Endodermal cell (in vitro differentiated cells): ENCODE data around the gene TSPAN18. TPM values are rescaled to one million over a fixed set of nuclear protein-coding genes. Genes with fewer than 3 reads are reported as not detected.
A peak's percentile ranks its signal among the peaks of the same experiment; 100 is the strongest.

ENCODE experiments used
- DNase-seq: peaks from one replicate; pipeline ENCODE4 v3.0.0-alpha.2; 2017
- H3K27ac ChIP-seq: 2 replicates; pipeline ENCODE4 v1.5.1; 2013; ENCODE audit warnings: mild to moderate bottlenecking, low read depth, low read length, moderate library complexity
- H3K27me3 ChIP-seq: 2 replicates; pipeline ENCODE4 v1.6.1; 2013; ENCODE audit warnings: mild to moderate bottlenecking, low read length, moderate library complexity; ENCODE audit not compliant: insufficient read depth, control insufficient read depth, poor library complexity, severe bottlenecking
- H3K36me3 ChIP-seq: 2 replicates; pipeline ENCODE4 v1.7.0; 2013; ENCODE audit warnings: mild to moderate bottlenecking, low read length, moderate library complexity; ENCODE audit not compliant: control insufficient read depth, insufficient read depth
- H3K4me1 ChIP-seq: one replicate; pipeline ENCODE4 v1.7.0; 2013; ENCODE audit warnings: low read length; ENCODE audit not compliant: control insufficient read depth, insufficient read depth
- H3K4me3 ChIP-seq: 2 replicates; pipeline ENCODE4 v1.5.1; 2013; ENCODE audit warnings: mild to moderate bottlenecking, low read length, moderate library complexity
- H3K9ac ChIP-seq: 2 replicates; pipeline ENCODE4 v1.6.1; 2013; ENCODE audit warnings: mild to moderate bottlenecking, low read length, moderate library complexity; ENCODE audit not compliant: poor library complexity, severe bottlenecking; ENCODE audit errors: extremely low read depth
- H3K9me3 ChIP-seq: 2 replicates; pipeline ENCODE4 v1.6.1; 2013; ENCODE audit warnings: mild to moderate bottlenecking, low read length, moderate library complexity; ENCODE audit not compliant: control insufficient read depth
- H3K27ac Mint-ChIP-seq: 2 replicates; pipeline ENCODE4 v1.8.0; 2020; ENCODE audit warnings: mixed read lengths
- H3K27me3 Mint-ChIP-seq: 2 replicates; pipeline ENCODE4 v1.8.0; 2021; ENCODE audit warnings: mild to moderate bottlenecking, mixed read lengths; ENCODE audit not compliant: insufficient read depth
- H3K36me3 Mint-ChIP-seq: 2 replicates; pipeline ENCODE4 v1.8.0; 2020; ENCODE audit warnings: low read depth, mixed read lengths
- H3K4me1 Mint-ChIP-seq: 2 replicates; pipeline ENCODE4 v1.8.0; 2020; ENCODE audit warnings: mixed read lengths
- H3K4me3 Mint-ChIP-seq: 2 replicates; pipeline ENCODE4 v1.8.0; 2020; ENCODE audit warnings: mild to moderate bottlenecking, moderate library complexity, mixed read lengths
- H3K9me3 Mint-ChIP-seq: 2 replicates; pipeline ENCODE4 v1.8.0; 2020; ENCODE audit warnings: mild to moderate bottlenecking, mixed read lengths
- WGBS, 2 experiments: methylation state at CpG; one replicate each; pipeline versions ENCODE4 v1.1.5 to v1.1.7; 2013; ENCODE audit warnings: missing lambda C conversion rate in 2 of 2, mixed read lengths in 1 of 2; ENCODE audit not compliant: insufficient coverage in 1 of 2, insufficient read length in 1 of 2; 5-methylcytosine and 5-hydroxymethylcytosine counted together
- total RNA-seq, 2 donors: library from RNA; stranded (reverse); fragmentation: NEBNext Ultra II Directional in 1 of 2; extraction: Animal tissue kit (Norgen Biotek cat#: 25700) in 1 of 2; gene quantifications; 2 replicates in 1 of 2; 3 replicates in 1 of 2; pipeline ENCODE4 v1.2.1, GENCODE V29; 2021
- TF ChIP-seq, protein P1 (sequence below): fragments of 200-600 bp; sonication (generic); conservative IDR thresholded peaks from 2 replicates; pipeline ENCODE4 v1.5.0; 2021; ENCODE audit warnings: antibody characterized with exemption, mild to moderate bottlenecking

The TSPAN18 gene
- total RNA-seq, 2 donors from 2014 or later = 28.0 to 28.7 TPM

DNA sequence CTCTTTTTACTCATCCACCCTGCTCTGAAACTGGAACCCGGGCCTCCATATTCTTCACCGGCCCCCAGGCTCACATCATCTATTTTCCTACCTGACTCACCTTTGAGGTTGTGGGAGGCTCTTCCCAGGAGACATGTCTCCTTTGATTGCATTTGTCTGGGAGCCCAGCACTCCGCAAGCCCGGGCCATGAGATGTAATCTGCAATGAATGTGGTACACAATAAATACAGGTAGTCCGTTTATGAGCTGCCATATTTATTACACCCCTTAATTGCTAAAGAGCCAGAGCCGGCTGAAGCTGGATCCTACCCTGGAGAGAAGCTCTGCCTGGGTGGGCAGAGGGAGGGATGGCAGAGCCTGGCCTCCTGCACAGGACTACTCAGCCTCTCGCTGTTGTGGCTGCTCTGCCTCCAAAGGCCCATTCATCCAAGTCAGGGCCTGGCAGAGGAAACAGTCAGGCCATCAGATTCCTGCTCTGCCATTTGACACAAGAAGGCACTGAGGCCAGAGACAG is 174.4 kb downstream of the TSPAN18 start:
- no peaks in the 10 kb centered on the region for H3K27me3 Mint-ChIP-seq
- Histone ChIP-seq H3K9me3 (peaks cover 11% of the 10 kb centered on the region), H3K27ac (no peak overlapping the region), H3K4me1 (no peaks in the 10 kb centered on the region), H3K9ac (no peak overlapping the region), H3K4me3 (no peak overlapping the region), H3K36me3 (peaks cover 6% of the 10 kb centered on the region), H3K27me3 (no peaks in the 10 kb centered on the region)
- DNase-seq = no peak
- H3K9me3 Mint-ChIP-seq = peaks cover 10% of the 10 kb centered on the region
- no peak overlapping the region for H3K27ac Mint-ChIP-seq
- TF ChIP-seq, protein P1, sequence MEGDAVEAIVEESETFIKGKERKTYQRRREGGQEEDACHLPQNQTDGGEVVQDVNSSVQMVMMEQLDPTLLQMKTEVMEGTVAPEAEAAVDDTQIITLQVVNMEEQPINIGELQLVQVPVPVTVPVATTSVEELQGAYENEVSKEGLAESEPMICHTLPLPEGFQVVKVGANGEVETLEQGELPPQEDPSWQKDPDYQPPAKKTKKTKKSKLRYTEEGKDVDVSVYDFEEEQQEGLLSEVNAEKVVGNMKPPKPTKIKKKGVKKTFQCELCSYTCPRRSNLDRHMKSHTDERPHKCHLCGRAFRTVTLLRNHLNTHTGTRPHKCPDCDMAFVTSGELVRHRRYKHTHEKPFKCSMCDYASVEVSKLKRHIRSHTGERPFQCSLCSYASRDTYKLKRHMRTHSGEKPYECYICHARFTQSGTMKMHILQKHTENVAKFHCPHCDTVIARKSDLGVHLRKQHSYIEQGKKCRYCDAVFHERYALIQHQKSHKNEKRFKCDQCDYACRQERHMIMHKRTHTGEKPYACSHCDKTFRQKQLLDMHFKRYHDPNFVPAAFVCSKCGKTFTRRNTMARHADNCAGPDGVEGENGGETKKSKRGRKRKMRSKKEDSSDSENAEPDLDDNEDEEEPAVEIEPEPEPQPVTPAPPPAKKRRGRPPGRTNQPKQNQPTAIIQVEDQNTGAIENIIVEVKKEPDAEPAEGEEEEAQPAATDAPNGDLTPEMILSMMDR = no peak
- H3K36me3 Mint-ChIP-seq = peaks cover 7% of the 10 kb centered on the region
- WGBS, 2 experiments = 94 to 100% methylated on average over 2 to 7 of the region's 7 CpGs
- H3K4me1 Mint-ChIP-seq = peaks cover 11% of the 10 kb centered on the region
- no peak overlapping the region for H3K4me3 Mint-ChIP-seq

DNA sequence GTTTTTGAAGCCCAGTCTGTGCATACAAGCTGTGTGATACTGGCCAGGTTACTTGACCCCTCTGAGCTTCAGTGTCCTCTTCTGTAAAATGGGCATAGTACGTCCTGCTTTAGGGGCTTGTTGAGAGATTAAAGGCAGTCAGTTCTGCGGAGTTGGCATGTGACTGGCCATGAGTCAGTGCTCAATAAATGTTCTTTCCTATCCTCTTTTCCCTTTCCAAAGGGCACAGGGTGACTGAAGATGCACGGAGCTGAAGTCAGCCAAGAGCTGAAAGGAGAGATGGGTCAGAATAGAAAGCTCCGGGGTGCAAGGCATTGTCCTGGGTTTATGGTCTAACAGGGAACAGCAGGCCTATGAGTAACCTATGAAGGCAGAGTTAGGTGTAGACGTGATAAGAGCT is 175.0 kb downstream of the TSPAN18 start:
- H3K36me3 ChIP-seq = peaks cover 6% of the 10 kb centered on the region
- H3K4me3 Mint-ChIP-seq = no peak overlapping the region
- peaks cover 10% of the 10 kb centered on the region for H3K9me3 Mint-ChIP-seq
- H3K4me1 Mint-ChIP-seq = peaks cover 11% of the 10 kb centered on the region
- H3K27ac Mint-ChIP-seq = no peak overlapping the region
- no peak overlapping the region for H3K9ac ChIP-seq
- no peak for DNase-seq
- H3K9me3 ChIP-seq = peaks cover 11% of the 10 kb centered on the region
- H3K27me3 ChIP-seq = no peaks in the 10 kb centered on the region
- no peak overlapping the region for H3K27ac ChIP-seq
- no peaks in the 10 kb centered on the region for H3K4me1 ChIP-seq
- 94% methylated on average over 4 to 5 of the region's 5 CpGs for WGBS, 2 experiments
- H3K27me3 Mint-ChIP-seq = no peaks in the 10 kb centered on the region
- TF ChIP-seq, protein P1 = no peak
- H3K4me3 ChIP-seq = no peak overlapping the region
- peaks cover 7% of the 10 kb centered on the region for H3K36me3 Mint-ChIP-seq

DNA sequence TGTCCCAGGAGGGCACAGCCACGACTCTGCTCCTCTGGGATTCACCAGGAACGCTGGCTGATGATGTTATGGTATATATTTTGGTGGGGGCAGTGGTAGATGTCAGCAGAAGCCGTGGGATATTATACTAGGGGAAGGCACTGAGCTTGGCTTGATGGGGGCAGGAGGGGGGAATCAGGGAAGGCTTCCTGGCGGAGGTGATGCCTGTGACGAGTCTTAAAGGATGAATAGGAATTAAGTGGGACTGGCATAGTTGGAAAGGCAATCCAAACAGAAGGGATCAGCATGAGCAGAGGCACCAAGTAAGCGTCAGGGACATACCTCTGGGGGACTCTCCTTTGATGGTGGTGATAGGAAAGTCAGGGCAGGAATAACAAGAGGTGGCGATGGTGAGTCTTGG is 176.3 kb downstream of the TSPAN18 start:
- Histone ChIP-seq H3K9me3 (peaks cover 11% of the 10 kb centered on the region), H3K4me1 (no peaks in the 10 kb centered on the region), H3K36me3 (peaks cover 6% of the 10 kb centered on the region), H3K9ac (no peak overlapping the region), H3K4me3 (no peak overlapping the region), H3K27ac (no peak overlapping the region), H3K27me3 (no peaks in the 10 kb centered on the region)
- TF ChIP-seq, protein P1 = peak; percentile 38
- 76 to 96% methylated on average over 6 to 7 of the region's 7 CpGs for WGBS, 2 experiments
- no peak for DNase-seq
- peaks cover 11% of the 10 kb centered on the region for H3K4me1 Mint-ChIP-seq
- H3K27ac Mint-ChIP-seq = no peak overlapping the region
- peaks cover under 1% of the 10 kb centered on the region for H3K27me3 Mint-ChIP-seq
- peaks cover 7% of the 10 kb centered on the region for H3K36me3 Mint-ChIP-seq
- H3K4me3 Mint-ChIP-seq = no peak overlapping the region
- peaks cover 10% of the 10 kb centered on the region for H3K9me3 Mint-ChIP-seq
